Measurements from ENCODE around the gene GPR78.

The GPR78 gene

GRCh38 chr4:8586671-8587468 is 6.7 kb downstream of the GPR78 start:
- no peak for DNase-seq (ENCODE audit: low spot score)

- no peak for DNase-seq (ENCODE audit: low spot score)
These were observed 7.4 kb downstream of the GPR78 start for GRCh38 chr4:8587469-8588195.

- DNase-seq (ENCODE audit: low spot score): no peak
These were observed 7.9 kb downstream of the GPR78 start for GRCh38 chr4:8588196-8588470.

- DNase-seq (ENCODE audit: low spot score): no peak
These were observed 9.1 kb downstream of the GPR78 start for GRCh38 chr4:8589336-8589735.

- no peak for DNase-seq (ENCODE audit: low spot score)
These were observed 9.8 kb downstream of the GPR78 start for GRCh38 chr4:8589823-8590545.

GRCh38 chr4:8590546-8590880 is 10.3 kb downstream of the GPR78 start:
- DNase-seq (ENCODE audit: low spot score): no peak

- no peak for DNase-seq (ENCODE audit: low spot score)
These were observed 10.9 kb downstream of the GPR78 start for GRCh38 chr4:8591114-8591513.

- DNase-seq (ENCODE audit: low spot score): no peak
These were observed 11.6 kb downstream of the GPR78 start for GRCh38 chr4:8591626-8592365.

- no peak for DNase-seq (ENCODE audit: low spot score)
These were observed 12.4 kb downstream of the GPR78 start, which contains the start of gene CPZ for GRCh38 chr4:8592366-8593263. Gene CPZ, plus strand, starts transcription at chr4:8592765. Its CDS starts 69 bp downstream, at chr4:8592834.

- no peak for DNase-seq (ENCODE audit: low spot score)
These were observed 13.3 kb downstream of the GPR78 start for GRCh38 chr4:8593264-8594096.

GRCh38 chr4:8594097-8595038 is 14.2 kb downstream of the GPR78 start:
- peak; percentile 68 for DNase-seq (ENCODE audit: low spot score)

- DNase-seq (ENCODE audit: low spot score): no peak
These were observed 15.3 kb downstream of the GPR78 start for GRCh38 chr4:8595237-8596087.

GRCh38 chr4:8596891-8597290 is 16.7 kb downstream of the GPR78 start:
- no peak for DNase-seq (ENCODE audit: low spot score)

- no peak for DNase-seq (ENCODE audit: low spot score)
These were observed 17.1 kb downstream of the GPR78 start for GRCh38 chr4:8597319-8597718.

GRCh38 chr4:8597791-8598190 is 17.6 kb downstream of the GPR78 start:
- no peak for DNase-seq (ENCODE audit: low spot score)

- no peak for DNase-seq (ENCODE audit: low spot score)
These were observed 18.3 kb downstream of the GPR78 start for GRCh38 chr4:8598391-8599090.

GRCh38 chr4:8599091-8599460 is 18.9 kb downstream of the GPR78 start:
- DNase-seq (ENCODE audit: low spot score): no peak

GRCh38 chr4:8599657-8600056 is 19.5 kb downstream of the GPR78 start:
- peak; percentile 7 for DNase-seq (ENCODE audit: low spot score)
